Measurements from ENCODE around the gene ENPP7. TPM values are rescaled to one million over a fixed set of nuclear protein-coding genes. Genes with fewer than 3 reads are reported as not detected.

Gene ENPP7
- polyA plus RNA-seq, 1 donor (not counting 4 experiments of a cell fraction or from before 2014, with no cell fraction given) = not detected

DNA sequence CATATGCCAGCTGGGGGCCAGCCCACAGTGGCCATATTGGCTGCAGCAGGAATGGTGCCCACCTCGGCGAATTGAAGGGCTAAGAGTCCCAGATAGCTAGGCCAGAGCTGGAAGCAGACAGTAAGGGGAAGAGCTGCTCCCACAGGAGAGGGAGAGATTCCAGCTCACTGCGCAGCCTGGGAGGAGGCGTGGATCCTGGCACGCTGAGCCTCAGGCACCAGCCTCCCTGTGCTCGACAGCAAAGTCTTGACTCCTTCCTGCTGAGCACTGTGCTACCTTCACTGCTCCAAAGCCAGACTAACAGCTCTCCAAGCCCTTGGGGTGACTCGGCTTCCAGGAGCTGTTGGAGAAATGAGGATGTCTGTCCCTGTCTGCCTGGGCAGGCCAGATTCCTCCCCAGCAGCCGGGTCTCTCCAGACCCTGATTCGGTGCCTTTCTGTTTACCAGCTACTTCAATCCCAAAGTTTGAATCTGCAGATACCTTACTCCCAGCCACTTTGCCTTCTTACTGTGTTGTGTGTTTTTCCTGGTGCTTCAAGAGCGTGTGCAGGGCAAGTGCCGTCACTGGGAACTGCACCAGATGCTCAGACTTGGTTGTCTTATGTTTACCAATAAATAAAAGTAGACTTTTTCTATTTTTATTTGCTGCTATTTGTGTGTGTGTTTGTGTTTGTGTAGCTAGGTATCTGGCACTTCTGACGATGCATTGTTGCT, 56.3 kb downstream of the ENPP7 start:
- Histone ChIP-seq H3K9me3 (ENCODE audit: control insufficient read depth, low read depth, low read length) (no peaks in the 10 kb centered on the region), H3K4me1 (ENCODE audit: control insufficient read depth, extremely low read depth, insufficient read depth, low read length) (peaks cover 4% of the 10 kb centered on the region), H3K4me2 (ENCODE audit: control insufficient read depth, extremely low read depth, insufficient read depth, low read depth, low read length) (no peak overlapping the region), H2AFZ (ENCODE audit: control insufficient read depth, low read length) (no peak overlapping the region), H3K36me3 (ENCODE audit: control insufficient read depth in 2 of 2, extremely low read depth in 1 of 2, insufficient read depth in 2 of 2, low read length in 2 of 2) (no peaks in the 10 kb centered on the region), H3K79me2 (ENCODE audit: control insufficient read depth, insufficient read depth, low read length) (no peaks in the 10 kb centered on the region), H3K27me3 (ENCODE audit: control insufficient read depth, extremely low read depth, insufficient read depth, low read length) (peaks cover 47% of the 10 kb centered on the region), H3K4me3 (ENCODE audit: control insufficient read depth in 2 of 3, extremely low read depth in 1 of 3, insufficient read depth in 2 of 3, low read depth in 1 of 3, low read length in 3 of 3) (no peak overlapping the region), H3K9ac (ENCODE audit: control insufficient read depth, extremely low read depth, insufficient read depth, low read length) (no peak overlapping the region), H3K27ac (ENCODE audit: control insufficient read depth, insufficient read depth, low read length) (no peak overlapping the region), H3K9me1 (ENCODE audit: control insufficient read depth, extremely low read depth, insufficient read depth, low read length) (no peaks in the 10 kb centered on the region), H4K20me1 (ENCODE audit: control insufficient read depth, extremely low read depth, insufficient read depth, low read length) (no peaks in the 10 kb centered on the region)
- FAIRE-seq (no peak), DNase-seq (ENCODE audit: low read depth, low spot score) (no peak)
- dilution Hi-C loops (cut with MboI; ENCODE audit: extremely low pct_ligation_motif_present, low sequenced_read_pairs) = no loop called here
- TF ChIP-seq, protein P1, sequence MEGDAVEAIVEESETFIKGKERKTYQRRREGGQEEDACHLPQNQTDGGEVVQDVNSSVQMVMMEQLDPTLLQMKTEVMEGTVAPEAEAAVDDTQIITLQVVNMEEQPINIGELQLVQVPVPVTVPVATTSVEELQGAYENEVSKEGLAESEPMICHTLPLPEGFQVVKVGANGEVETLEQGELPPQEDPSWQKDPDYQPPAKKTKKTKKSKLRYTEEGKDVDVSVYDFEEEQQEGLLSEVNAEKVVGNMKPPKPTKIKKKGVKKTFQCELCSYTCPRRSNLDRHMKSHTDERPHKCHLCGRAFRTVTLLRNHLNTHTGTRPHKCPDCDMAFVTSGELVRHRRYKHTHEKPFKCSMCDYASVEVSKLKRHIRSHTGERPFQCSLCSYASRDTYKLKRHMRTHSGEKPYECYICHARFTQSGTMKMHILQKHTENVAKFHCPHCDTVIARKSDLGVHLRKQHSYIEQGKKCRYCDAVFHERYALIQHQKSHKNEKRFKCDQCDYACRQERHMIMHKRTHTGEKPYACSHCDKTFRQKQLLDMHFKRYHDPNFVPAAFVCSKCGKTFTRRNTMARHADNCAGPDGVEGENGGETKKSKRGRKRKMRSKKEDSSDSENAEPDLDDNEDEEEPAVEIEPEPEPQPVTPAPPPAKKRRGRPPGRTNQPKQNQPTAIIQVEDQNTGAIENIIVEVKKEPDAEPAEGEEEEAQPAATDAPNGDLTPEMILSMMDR (optimal IDR thresholded peaks at IDR 0.05 in 1 of 3, IDR thresholded peaks at IDR 0.05 in 1 of 3, conservative IDR thresholded peaks at IDR 0.05 in 1 of 3; ENCODE audit: extremely low read depth in 1 of 3, insufficient read depth in 2 of 3, low read length in 3 of 3) = no peak
- no peak for TF ChIP-seq EZH2 (IDR thresholded peaks at IDR 0.05; ENCODE audit: low read length)

GRCh38 chr17:79788455-79788854, 57.7 kb downstream of the ENPP7 start:
- TF ChIP-seq, protein P1 (optimal IDR thresholded peaks at IDR 0.05 in 1 of 3, IDR thresholded peaks at IDR 0.05 in 1 of 3, conservative IDR thresholded peaks at IDR 0.05 in 1 of 3; ENCODE audit: extremely low read depth in 1 of 3, insufficient read depth in 2 of 3, low read length in 3 of 3) = no peak
- TF ChIP-seq EZH2 (IDR thresholded peaks at IDR 0.05; ENCODE audit: low read length) = no peak
- no peak overlapping the region for H2AFZ ChIP-seq (ENCODE audit: control insufficient read depth, low read length)
- no peaks in the 10 kb centered on the region for H4K20me1 ChIP-seq (ENCODE audit: control insufficient read depth, extremely low read depth, insufficient read depth, low read length)
- H3K4me2 ChIP-seq (ENCODE audit: control insufficient read depth, extremely low read depth, insufficient read depth, low read depth, low read length) = no peak overlapping the region
- H3K4me1 ChIP-seq (ENCODE audit: control insufficient read depth, extremely low read depth, insufficient read depth, low read length) = peaks cover 11% of the 10 kb centered on the region
- no peaks in the 10 kb centered on the region for H3K9me1 ChIP-seq (ENCODE audit: control insufficient read depth, extremely low read depth, insufficient read depth, low read length)
- H3K27me3 ChIP-seq (ENCODE audit: control insufficient read depth, extremely low read depth, insufficient read depth, low read length) = peaks cover 61% of the 10 kb centered on the region
- dilution Hi-C loops (cut with MboI; ENCODE audit: extremely low pct_ligation_motif_present, low sequenced_read_pairs) = no loop called here
- no peak overlapping the region for H3K4me3 ChIP-seq (ENCODE audit: control insufficient read depth in 2 of 3, extremely low read depth in 1 of 3, insufficient read depth in 2 of 3, low read depth in 1 of 3, low read length in 3 of 3)
- FAIRE-seq = no peak
- no peak overlapping the region for H3K27ac ChIP-seq (ENCODE audit: control insufficient read depth, insufficient read depth, low read length)
- no peak for DNase-seq (ENCODE audit: low read depth, low spot score)
- no peaks in the 10 kb centered on the region for H3K36me3 ChIP-seq (ENCODE audit: control insufficient read depth in 2 of 2, extremely low read depth in 1 of 2, insufficient read depth in 2 of 2, low read length in 2 of 2)
- no peaks in the 10 kb centered on the region for H3K79me2 ChIP-seq (ENCODE audit: control insufficient read depth, insufficient read depth, low read length)
- H3K9me3 ChIP-seq (ENCODE audit: control insufficient read depth, low read depth, low read length) = no peaks in the 10 kb centered on the region
- no peak overlapping the region for H3K9ac ChIP-seq (ENCODE audit: control insufficient read depth, extremely low read depth, insufficient read depth, low read length)
